ENCODE data around the gene RXYLT1.

DNA sequence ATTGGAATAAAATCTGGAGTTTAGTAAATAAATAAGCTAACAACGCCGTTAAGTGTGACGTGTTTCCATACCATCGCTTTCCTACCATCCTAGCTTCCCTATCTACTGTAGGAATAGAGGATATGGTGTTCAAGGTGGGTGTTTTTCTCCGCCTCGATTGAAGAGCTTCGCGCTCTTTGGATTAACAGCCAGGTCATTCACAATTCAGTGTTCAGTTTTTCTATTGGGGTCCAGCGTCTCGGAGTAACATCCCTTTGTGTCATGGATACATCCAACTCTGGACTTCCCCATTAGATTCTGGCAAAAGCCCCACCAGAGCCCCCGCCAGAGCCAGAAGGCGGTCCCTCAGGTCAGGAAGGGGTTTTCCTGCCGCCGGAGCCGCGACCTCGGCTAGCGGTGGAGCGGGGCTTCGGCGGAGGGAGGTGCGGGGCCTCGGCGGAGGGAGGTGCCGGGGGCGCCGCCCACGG is 63.6 kb downstream of the RXYLT1 start:
- TF ChIP-seq POLR2A (IDR thresholded peaks at IDR 0.05), result no peak
- TF ChIP-seq, protein P1, sequence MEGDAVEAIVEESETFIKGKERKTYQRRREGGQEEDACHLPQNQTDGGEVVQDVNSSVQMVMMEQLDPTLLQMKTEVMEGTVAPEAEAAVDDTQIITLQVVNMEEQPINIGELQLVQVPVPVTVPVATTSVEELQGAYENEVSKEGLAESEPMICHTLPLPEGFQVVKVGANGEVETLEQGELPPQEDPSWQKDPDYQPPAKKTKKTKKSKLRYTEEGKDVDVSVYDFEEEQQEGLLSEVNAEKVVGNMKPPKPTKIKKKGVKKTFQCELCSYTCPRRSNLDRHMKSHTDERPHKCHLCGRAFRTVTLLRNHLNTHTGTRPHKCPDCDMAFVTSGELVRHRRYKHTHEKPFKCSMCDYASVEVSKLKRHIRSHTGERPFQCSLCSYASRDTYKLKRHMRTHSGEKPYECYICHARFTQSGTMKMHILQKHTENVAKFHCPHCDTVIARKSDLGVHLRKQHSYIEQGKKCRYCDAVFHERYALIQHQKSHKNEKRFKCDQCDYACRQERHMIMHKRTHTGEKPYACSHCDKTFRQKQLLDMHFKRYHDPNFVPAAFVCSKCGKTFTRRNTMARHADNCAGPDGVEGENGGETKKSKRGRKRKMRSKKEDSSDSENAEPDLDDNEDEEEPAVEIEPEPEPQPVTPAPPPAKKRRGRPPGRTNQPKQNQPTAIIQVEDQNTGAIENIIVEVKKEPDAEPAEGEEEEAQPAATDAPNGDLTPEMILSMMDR (IDR thresholded peaks at IDR 0.05), result no peak

Measured in body of pancreas (tissue), 4 donors.